ENCODE results near the gene LCA5L. TPM values are rescaled to one million over a fixed set of nuclear protein-coding genes. Genes with fewer than 3 reads are reported as not detected.
"Not testable (repeated sequence)": the region's sequence is repeated elsewhere in the genome, so short reads cannot be mapped to it uniquely, and the experiment has no call there.

Gene LCA5L
- total RNA-seq, 1 experiment from 2014 or later = 2.8 TPM

GRCh38 chr21:39377444-39378050 lies 68.0 kb downstream of the LCA5L start:
- no peak overlapping the region for H3K4me3 Mint-ChIP-seq (ENCODE audit: unreplicated experiment)
- H3K9me3 Mint-ChIP-seq (ENCODE audit: unreplicated experiment) = no peaks in the 10 kb centered on the region
- BruUV-seq (replicated peaks) = no TSS peak
- peaks cover 12% of the 10 kb centered on the region for H3K4me1 Mint-ChIP-seq (ENCODE audit: insufficient read depth, unreplicated experiment)
- no peak overlapping the region for H3K27ac Mint-ChIP-seq (ENCODE audit: low read depth, unreplicated experiment)
- POLR2A ChIA-PET = interaction anchor here (0.7 kb wide), 1 partner anchor 28 kb away, joined by 3 read pairs; no protein-coding TSS in a partner anchor
- no peak for TF ChIP-seq CTCF (IDR thresholded peaks at IDR 0.05; ENCODE audit: unreplicated experiment)
- H3K36me3 Mint-ChIP-seq (ENCODE audit: insufficient read depth, unreplicated experiment) = peaks cover 6% of the 10 kb centered on the region
- CTCF ChIA-PET = interaction anchor here (0.6 to 0.7 kb wide), 2 partner anchors 15 to 345 kb away, joined by 3 to 4 read pairs; no protein-coding TSS in a partner anchor
- intact Hi-C loops (cut with micrococcal nuclease) = no loop called here
- no peaks in the 10 kb centered on the region for H3K27me3 Mint-ChIP-seq (ENCODE audit: insufficient read depth, unreplicated experiment)
- no peak for DNase-seq (ENCODE audit: unreplicated experiment)

- no peak overlapping the region for H3K27ac Mint-ChIP-seq (ENCODE audit: low read depth, unreplicated experiment)
- peaks cover 1% of the 10 kb centered on the region for H3K4me1 Mint-ChIP-seq (ENCODE audit: insufficient read depth, unreplicated experiment)
- no peaks in the 10 kb centered on the region for H3K36me3 Mint-ChIP-seq (ENCODE audit: insufficient read depth, unreplicated experiment)
- intact Hi-C loops (cut with micrococcal nuclease) = no loop called here
- POLR2A ChIA-PET = interaction anchor here (0.6 to 1.2 kb wide), 3 partner anchors 26 to 68 kb away, joined by 3 to 4 read pairs (median 4); partner anchors contain the start of gene BRWD1
- no peak for DNase-seq (ENCODE audit: unreplicated experiment)
- no peaks in the 10 kb centered on the region for H3K27me3 Mint-ChIP-seq (ENCODE audit: insufficient read depth, unreplicated experiment)
- no peak for TF ChIP-seq CTCF (IDR thresholded peaks at IDR 0.05; ENCODE audit: unreplicated experiment)
- BruUV-seq (replicated peaks) = no TSS peak
- no peak overlapping the region for H3K4me3 Mint-ChIP-seq (ENCODE audit: unreplicated experiment)
- H3K9me3 Mint-ChIP-seq (ENCODE audit: unreplicated experiment) = no peaks in the 10 kb centered on the region
- CTCF ChIA-PET = interaction anchor here (1.6 to 4.0 kb wide), 2 partner anchors 11 to 65 kb away, joined by 10 to 22 read pairs; no protein-coding TSS in a partner anchor
Observed at GRCh38 chr21:39375446-39375845, 70.1 kb downstream of the LCA5L start.

GRCh38 chr21:39374046-39374445 lies 71.5 kb downstream of the LCA5L start:
- no peak overlapping the region for H3K4me3 Mint-ChIP-seq (ENCODE audit: unreplicated experiment)
- peaks cover 7% of the 10 kb centered on the region for H3K4me1 Mint-ChIP-seq (ENCODE audit: insufficient read depth, unreplicated experiment)
- POLR2A ChIA-PET = interaction anchor here (0.7 to 2.8 kb wide), 6 partner anchors 10 to 103 kb away, joined by 3 to 12 read pairs (median 6); partner anchors contain the start of genes BRWD1 and HMGN1
- no peaks in the 10 kb centered on the region for H3K27me3 Mint-ChIP-seq (ENCODE audit: insufficient read depth, unreplicated experiment)
- H3K9me3 Mint-ChIP-seq (ENCODE audit: unreplicated experiment) = no peaks in the 10 kb centered on the region
- intact Hi-C loops (cut with micrococcal nuclease) = no loop called here
- CTCF ChIA-PET = interaction anchor here (0.6 to 4.0 kb wide), 10 partner anchors 9 to 73 kb away, joined by 3 to 22 read pairs (median 4); no protein-coding TSS in a partner anchor
- no peak for DNase-seq (ENCODE audit: unreplicated experiment)
- TF ChIP-seq CTCF (IDR thresholded peaks at IDR 0.05; ENCODE audit: unreplicated experiment) = no peak
- H3K36me3 Mint-ChIP-seq (ENCODE audit: insufficient read depth, unreplicated experiment) = no peaks in the 10 kb centered on the region
- H3K27ac Mint-ChIP-seq (ENCODE audit: low read depth, unreplicated experiment) = no peak overlapping the region
- BruUV-seq (replicated peaks) = no TSS peak

- H3K36me3 Mint-ChIP-seq (ENCODE audit: insufficient read depth, unreplicated experiment) = no peaks in the 10 kb centered on the region
- no peak overlapping the region for H3K4me3 Mint-ChIP-seq (ENCODE audit: unreplicated experiment)
Observed at GRCh38 chr21:39373634-39374033, 71.9 kb downstream of the LCA5L start.

GRCh38 chr21:39369896-39370288 lies 75.7 kb downstream of the LCA5L start:
- peak; percentile 46 for DNase-seq (ENCODE audit: unreplicated experiment)
- H3K36me3 Mint-ChIP-seq (ENCODE audit: insufficient read depth, unreplicated experiment); BruUV-seq (replicated peaks); intact Hi-C loops (cut with micrococcal nuclease); H3K4me3 Mint-ChIP-seq (ENCODE audit: unreplicated experiment); H3K9me3 Mint-ChIP-seq (ENCODE audit: unreplicated experiment); H3K27ac Mint-ChIP-seq (ENCODE audit: low read depth, unreplicated experiment); H3K4me1 Mint-ChIP-seq (ENCODE audit: insufficient read depth, unreplicated experiment); H3K27me3 Mint-ChIP-seq (ENCODE audit: insufficient read depth, unreplicated experiment): not testable (repeated sequence)
- CTCF ChIA-PET = interaction anchor here (0.7 to 1.1 kb wide), 2 partner anchors 12 to 74 kb away, joined by 3 read pairs; no protein-coding TSS in a partner anchor
- POLR2A ChIA-PET = interaction anchor here (1.0 to 3.1 kb wide), 3 partner anchors 10 to 21 kb away, joined by 3 to 12 read pairs (median 4); partner anchors contain the start of gene HMGN1

More at GRCh38 chr21:39373634-39374033, 71.9 kb downstream of the LCA5L start:
- H3K9me3 Mint-ChIP-seq (ENCODE audit: unreplicated experiment) = no peaks in the 10 kb centered on the region
- peak; percentile 39 for DNase-seq (ENCODE audit: unreplicated experiment)
- ChIA-PET POLR2A (interaction anchor here (0.6 to 2.8 kb wide), 8 partner anchors 10 to 123 kb away, joined by 3 to 12 read pairs (median 4); partner anchors contain the start of genes BRWD1 and HMGN1), CTCF (interaction anchor here (0.6 to 4.0 kb wide), 12 partner anchors 8 to 180 kb away, joined by 3 to 22 read pairs (median 4); no protein-coding TSS in a partner anchor)
- peak; percentile 32 for TF ChIP-seq CTCF (IDR thresholded peaks at IDR 0.05; ENCODE audit: unreplicated experiment)
- H3K27me3 Mint-ChIP-seq (ENCODE audit: insufficient read depth, unreplicated experiment) = no peaks in the 10 kb centered on the region
- intact Hi-C loops (cut with micrococcal nuclease) = loop anchor here (2.0 kb wide), 1 partner anchor 71 kb away; the partner anchor contains the start of gene LCA5L
- no TSS peak for BruUV-seq (replicated peaks)
- peaks cover 7% of the 10 kb centered on the region for H3K4me1 Mint-ChIP-seq (ENCODE audit: insufficient read depth, unreplicated experiment)
- H3K27ac Mint-ChIP-seq (ENCODE audit: low read depth, unreplicated experiment) = no peak overlapping the region
